ENCODE results near the gene BRPF1.
A peak's percentile ranks its signal among the peaks of the same experiment; 100 is the strongest.

The BRPF1 gene

DNA sequence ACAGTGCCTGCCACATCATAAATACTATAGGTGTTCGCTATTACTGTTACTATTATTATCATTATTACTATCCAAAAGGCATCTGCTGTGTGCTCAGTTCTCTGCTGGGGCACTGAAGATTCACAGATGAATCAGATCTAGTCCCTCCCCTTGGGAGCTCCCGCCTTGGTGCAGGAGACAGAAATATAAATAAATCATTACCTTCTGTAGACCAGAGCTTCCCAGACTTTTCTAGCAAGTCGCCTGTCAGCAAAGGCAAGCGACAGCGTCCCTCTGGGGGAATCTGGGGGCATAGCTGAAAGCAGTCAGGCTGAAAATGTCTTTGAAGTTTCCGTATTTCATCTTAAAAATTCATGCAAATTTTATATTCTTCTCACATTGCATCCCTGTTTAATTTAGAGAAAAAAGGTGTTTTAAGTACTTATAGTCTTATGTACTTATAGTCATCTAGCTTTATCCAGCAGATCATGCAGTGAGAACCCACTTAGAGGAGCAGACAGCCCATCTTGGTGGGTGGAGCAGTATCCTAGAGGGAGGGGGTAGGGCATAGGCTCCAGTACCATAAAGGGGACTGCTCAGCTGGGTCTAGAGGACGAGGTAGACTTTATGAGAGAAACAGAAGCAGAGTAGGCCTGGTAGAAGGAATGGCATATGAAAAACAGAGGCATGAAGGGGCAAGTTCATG is 10.4 kb upstream of the BRPF1 start:
- no peak overlapping the region for H3K4me3 ChIP-seq (replicated peaks; ENCODE audit: low read depth, low read length)
- DNase-seq (ENCODE audit: low read depth), result no peak
- TF ChIP-seq, protein P1, sequence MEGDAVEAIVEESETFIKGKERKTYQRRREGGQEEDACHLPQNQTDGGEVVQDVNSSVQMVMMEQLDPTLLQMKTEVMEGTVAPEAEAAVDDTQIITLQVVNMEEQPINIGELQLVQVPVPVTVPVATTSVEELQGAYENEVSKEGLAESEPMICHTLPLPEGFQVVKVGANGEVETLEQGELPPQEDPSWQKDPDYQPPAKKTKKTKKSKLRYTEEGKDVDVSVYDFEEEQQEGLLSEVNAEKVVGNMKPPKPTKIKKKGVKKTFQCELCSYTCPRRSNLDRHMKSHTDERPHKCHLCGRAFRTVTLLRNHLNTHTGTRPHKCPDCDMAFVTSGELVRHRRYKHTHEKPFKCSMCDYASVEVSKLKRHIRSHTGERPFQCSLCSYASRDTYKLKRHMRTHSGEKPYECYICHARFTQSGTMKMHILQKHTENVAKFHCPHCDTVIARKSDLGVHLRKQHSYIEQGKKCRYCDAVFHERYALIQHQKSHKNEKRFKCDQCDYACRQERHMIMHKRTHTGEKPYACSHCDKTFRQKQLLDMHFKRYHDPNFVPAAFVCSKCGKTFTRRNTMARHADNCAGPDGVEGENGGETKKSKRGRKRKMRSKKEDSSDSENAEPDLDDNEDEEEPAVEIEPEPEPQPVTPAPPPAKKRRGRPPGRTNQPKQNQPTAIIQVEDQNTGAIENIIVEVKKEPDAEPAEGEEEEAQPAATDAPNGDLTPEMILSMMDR (IDR thresholded peaks at IDR 0.05; ENCODE audit: low read length, missing control alignments), result no peak

DNA sequence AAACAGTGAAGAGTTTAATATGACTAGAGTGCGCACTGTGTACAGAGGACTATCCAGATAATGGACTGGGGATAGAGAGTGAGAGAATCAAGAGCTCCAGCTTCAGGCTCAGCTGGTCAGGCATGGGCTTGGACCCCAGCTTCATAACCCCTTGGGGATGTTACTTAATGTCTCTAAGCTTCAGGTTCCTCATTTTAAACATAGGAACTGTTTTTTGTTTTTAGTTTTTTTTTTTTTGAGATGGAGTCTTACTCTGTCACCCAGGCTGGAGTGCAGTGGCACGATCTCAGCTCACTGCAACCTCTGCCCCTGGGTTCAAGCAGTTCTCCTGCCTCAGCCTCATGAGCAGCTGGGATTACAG is 9.9 kb upstream of the BRPF1 start:
- TF ChIP-seq, protein P1 (IDR thresholded peaks at IDR 0.05; ENCODE audit: low read length, missing control alignments), result no peak
- DNase-seq (ENCODE audit: low read depth), result no peak
- H3K4me3 ChIP-seq (replicated peaks; ENCODE audit: low read depth, low read length), result no peak overlapping the region

DNA sequence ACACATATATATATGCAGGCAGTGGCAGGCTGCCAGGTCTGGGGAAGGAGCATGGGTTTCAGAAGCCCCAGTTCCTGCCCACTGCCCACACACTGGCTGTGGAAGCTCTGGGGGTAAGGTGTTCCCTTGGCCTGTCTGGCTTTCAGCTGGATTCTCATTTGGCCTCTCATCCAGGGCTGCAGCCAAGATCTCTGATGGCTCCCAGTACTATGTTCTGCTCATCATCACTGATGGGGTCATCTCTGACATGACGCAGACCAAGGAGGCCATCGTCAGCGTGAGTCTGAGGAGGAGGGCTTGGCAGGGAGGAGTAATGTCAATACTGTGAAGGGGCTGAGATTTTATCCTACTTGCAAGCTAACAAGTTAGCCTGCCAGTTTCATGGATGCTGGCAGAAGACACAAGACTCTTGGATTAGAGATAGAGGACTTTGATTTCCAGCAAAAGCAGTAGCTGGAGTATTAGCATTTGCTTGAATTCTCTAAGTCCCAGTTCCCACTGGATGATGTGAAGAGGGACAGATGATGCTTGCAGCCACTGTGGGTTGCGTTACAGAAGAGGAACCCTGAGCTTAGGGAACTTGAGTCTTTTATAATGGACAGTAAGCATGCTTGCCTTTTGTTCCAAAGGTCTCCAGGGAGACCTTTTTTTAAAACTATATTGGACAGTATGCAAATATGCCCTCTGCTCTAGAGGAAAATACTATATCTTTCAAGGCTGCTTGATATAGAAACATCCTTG is 5.6 kb upstream of the BRPF1 start:
- TF ChIP-seq, protein P1 (IDR thresholded peaks at IDR 0.05; ENCODE audit: low read length, missing control alignments), result no peak
- no peak overlapping the region for H3K4me3 ChIP-seq (replicated peaks; ENCODE audit: low read depth, low read length)
- no peak for DNase-seq (ENCODE audit: low read depth)

DNA sequence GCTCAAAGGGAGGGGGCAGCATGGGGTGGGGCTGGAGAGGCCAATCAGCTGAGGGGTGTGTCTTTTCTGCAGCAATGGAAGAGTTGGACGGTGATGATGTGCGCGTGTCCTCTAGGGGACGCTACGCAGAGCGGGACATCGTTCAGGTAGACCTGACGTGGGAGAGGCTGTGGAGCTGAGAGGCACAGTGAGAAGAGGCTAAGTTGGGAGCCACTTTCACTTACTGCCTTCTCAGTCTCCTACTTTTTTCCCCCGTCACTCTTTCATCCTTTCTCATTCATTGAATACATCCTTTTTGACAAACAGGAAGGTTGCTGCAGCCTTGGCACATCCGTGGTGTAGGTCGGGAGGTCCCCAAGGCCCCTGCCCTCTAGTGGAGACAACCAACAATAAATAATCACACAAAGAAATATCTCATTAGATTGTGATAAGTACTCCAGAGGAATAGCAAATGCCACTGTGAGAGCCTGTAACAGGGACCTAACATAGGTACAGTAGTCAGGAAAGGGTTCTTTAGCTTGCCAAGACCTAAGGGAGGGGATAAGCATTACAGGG is 4.4 kb upstream of the BRPF1 start:
- H3K4me3 ChIP-seq (replicated peaks; ENCODE audit: low read depth, low read length), result no peak overlapping the region
- no peak for DNase-seq (ENCODE audit: low read depth)
- TF ChIP-seq, protein P1 (IDR thresholded peaks at IDR 0.05; ENCODE audit: low read length, missing control alignments), result peak; percentile 15

DNA sequence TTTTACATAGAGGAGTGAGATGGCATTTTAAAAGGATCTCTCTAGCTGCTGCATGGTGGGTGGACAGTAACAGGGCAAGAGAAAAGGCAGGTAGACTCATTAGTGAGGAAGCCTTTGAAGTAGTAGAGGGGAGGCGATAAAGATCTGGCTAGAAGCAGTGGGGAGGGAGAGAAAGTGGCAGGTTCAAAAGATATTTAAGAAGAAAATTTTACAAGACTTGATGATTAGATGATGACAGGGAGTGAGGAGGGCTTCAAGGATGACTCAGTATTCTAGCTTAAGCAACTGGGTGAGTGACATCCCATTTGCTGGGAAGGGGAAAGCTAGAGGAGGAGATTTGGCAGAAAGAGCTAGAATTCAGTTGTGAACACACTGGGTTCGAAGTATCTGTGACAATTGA is 3.8 kb upstream of the BRPF1 start:
- peak; percentile 67 for DNase-seq (ENCODE audit: low read depth)
- TF ChIP-seq, protein P1 (IDR thresholded peaks at IDR 0.05; ENCODE audit: low read length, missing control alignments), result no peak
- no peak overlapping the region for H3K4me3 ChIP-seq (replicated peaks; ENCODE audit: low read depth, low read length)

DNA sequence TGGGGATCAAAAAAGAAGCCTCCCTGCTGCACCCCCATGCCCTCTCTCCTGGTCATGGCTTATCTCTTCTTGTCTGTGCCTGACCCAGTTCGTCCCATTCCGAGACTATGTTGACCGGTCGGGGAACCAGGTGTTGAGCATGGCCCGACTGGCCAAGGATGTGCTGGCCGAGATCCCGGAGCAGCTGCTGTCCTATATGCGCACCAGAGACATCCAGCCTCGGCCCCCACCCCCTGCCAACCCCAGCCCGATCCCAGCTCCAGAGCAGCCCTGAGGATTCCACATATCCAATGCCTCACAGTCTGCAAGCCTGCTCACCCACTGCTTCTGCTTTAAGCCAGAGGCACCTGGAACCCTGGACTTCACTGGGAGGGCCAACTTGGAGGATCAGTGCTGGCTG is 2.1 kb upstream of the BRPF1 start:
- no peak for DNase-seq (ENCODE audit: low read depth)
- TF ChIP-seq, protein P1 (IDR thresholded peaks at IDR 0.05; ENCODE audit: low read length, missing control alignments), result no peak
- H3K4me3 ChIP-seq (replicated peaks; ENCODE audit: low read depth, low read length), result no peak overlapping the region
